Frontal cortex (tissue), 4 donors: ENCODE data around the gene SPATA6L. TPM values are rescaled to one million over a fixed set of nuclear protein-coding genes. Genes with fewer than 3 reads are reported as not detected.

Source experiments
- DNase-seq, 2 donors: peaks; one replicate each; pipeline ENCODE4 v3.0.0; 2012; ENCODE audit warnings: low spot score in 2 of 2
- FAIRE-seq: peaks from 2 replicates; lab custom pipeline; 2012; peaks lifted over from hg19 to GRCh38; lab: Jason Lieb, UNC
- total RNA-seq: library from RNA; depleted of rRNA; stranded (reverse); fragments of >200 nt; gene quantifications from one replicate; pipeline ENCODE4 v1.2.3, GENCODE V29; 2014
- donor health status: control.
- donor health status: control.
- donor health status: control.

SPATA6L gene
- 9.4 TPM for total RNA-seq

- FAIRE-seq: no peak
- peak; percentile 44 to 57 for DNase-seq
Measured at GRCh38 chr9:4666042-4666699, at the start of gene SPATA6L. TSS of gene SPATA6L (minus strand) at chr9:4666480. CDS start at chr9:4666250, 230 bp downstream.

GRCh38 chr9:4714266-4715016 is 48.2 kb upstream of the SPATA6L start:
- FAIRE-seq: no peak
- DNase-seq: no peak

GRCh38 chr9:4713849-4714248 is 47.6 kb upstream of the SPATA6L start:
- DNase-seq: peak in 1 of 2 donors; percentile 14
- peak; percentile 50 for FAIRE-seq

GRCh38 chr9:4709380-4709779 is 43.1 kb upstream of the SPATA6L start:
- DNase-seq (no peak), FAIRE-seq (no peak)

- DNase-seq (no peak), FAIRE-seq (no peak)
Measured at GRCh38 chr9:4706971-4707622, 40.8 kb upstream of the SPATA6L start.

GRCh38 chr9:4706021-4706420 is 39.7 kb upstream of the SPATA6L start:
- DNase-seq: no peak
- FAIRE-seq: no peak

- FAIRE-seq: no peak
- DNase-seq: no peak
Measured at GRCh38 chr9:4704129-4704528, 37.8 kb upstream of the SPATA6L start.

GRCh38 chr9:4701526-4701925 is 35.2 kb upstream of the SPATA6L start:
- DNase-seq (no peak), FAIRE-seq (no peak)

- DNase-seq (no peak), FAIRE-seq (no peak)
Measured at GRCh38 chr9:4700932-4701331, 34.7 kb upstream of the SPATA6L start.

- DNase-seq (no peak), FAIRE-seq (no peak)
Measured at GRCh38 chr9:4700091-4700490, 33.8 kb upstream of the SPATA6L start.

GRCh38 chr9:4691795-4692194 is 25.5 kb upstream of the SPATA6L start:
- no peak for DNase-seq

GRCh38 chr9:4690144-4690543 is 23.9 kb upstream of the SPATA6L start:
- no peak for FAIRE-seq
- DNase-seq: no peak

More at GRCh38 chr9:4691795-4692194, 25.5 kb upstream of the SPATA6L start:
- FAIRE-seq: no peak

GRCh38 chr9:4689687-4690104 is 23.4 kb upstream of the SPATA6L start:
- no peak for DNase-seq
- FAIRE-seq: no peak

GRCh38 chr9:4689021-4689420 is 22.7 kb upstream of the SPATA6L start:
- FAIRE-seq (no peak), DNase-seq (no peak)

GRCh38 chr9:4686584-4686983 is 20.3 kb upstream of the SPATA6L start:
- FAIRE-seq (no peak), DNase-seq (no peak)

- no peak for FAIRE-seq
- no peak for DNase-seq
Measured at GRCh38 chr9:4686112-4686511, 19.8 kb upstream of the SPATA6L start.

- FAIRE-seq (no peak), DNase-seq (no peak)
Measured at GRCh38 chr9:4684820-4685219, 18.5 kb upstream of the SPATA6L start.

- FAIRE-seq (no peak), DNase-seq (no peak)
Measured at GRCh38 chr9:4680750-4681149, 14.5 kb upstream of the SPATA6L start.

GRCh38 chr9:4680173-4680525 is 13.9 kb upstream of the SPATA6L start:
- DNase-seq (no peak), FAIRE-seq (no peak)

- DNase-seq (peak; percentile 84 to 91), FAIRE-seq (peak; percentile 44)
Measured at GRCh38 chr9:4679268-4680172, 13.2 kb upstream of the SPATA6L start, which contains the start of gene CDC37L1. TSS of gene CDC37L1 (plus strand) at chr9:4679569. CDS start at chr9:4679768, 199 bp downstream.
